HAP-1 (cell line): ENCODE data around the gene ZP4.

Experiments used
- DNase-seq, 2 experiments: peaks; one replicate each; pipeline ENCODE4 v3.0.0-alpha.2; 2016 to 2020; ENCODE audit warnings: low spot score in 2 of 2
- H3K27me3 ChIP-seq: fragments of 250-450 bp; sonication (Bioruptor Pico); 2 replicates; pipeline ENCODE4 v1.5.1; 2020; ENCODE audit warnings: low read depth, mild to moderate bottlenecking, moderate library complexity
- H3K36me3 ChIP-seq: fragments of 250-450 bp; sonication (Bioruptor Pico); replicated peaks from 2 replicates; pipeline ENCODE4 v1.5.1; 2020; ENCODE audit warnings: mild to moderate bottlenecking
- H3K4me1 ChIP-seq: fragments of 250-450 bp; sonication (Bioruptor Pico); 2 replicates; pipeline ENCODE4 v1.5.1; 2020; ENCODE audit warnings: mild to moderate bottlenecking
- H3K4me3 ChIP-seq: fragments of 250-450 bp; sonication (Bioruptor Pico); 2 replicates; pipeline ENCODE4 v1.5.1; 2020; ENCODE audit warnings: mild to moderate bottlenecking, moderate library complexity
- H3K9me3 ChIP-seq: fragments of 250-450 bp; sonication (Bioruptor Pico); 2 replicates; pipeline ENCODE4 v1.5.1; 2020; ENCODE audit warnings: mild to moderate bottlenecking, moderate library complexity
- in situ Hi-C: fragments of 300-500 bp; cut with MboI; formaldehyde crosslinking; loops from 3 replicates; pipeline ENCODE4 v1.14.3; 2020; ENCODE audit warnings: low sequenced_read_pairs, inconsistent platforms, mixed read lengths

The ZP4 gene

GRCh38 chr1:237834048-237834447, 56.7 kb downstream of the ZP4 start:
- DNase-seq, result peak in 1 of 2 experiments; percentile 46
- in situ Hi-C loops, result no loop called here

GRCh38 chr1:237832858-237833257, 57.9 kb downstream of the ZP4 start:
- in situ Hi-C loops, result no loop called here
- H3K27me3 ChIP-seq, result no peaks in the 10 kb centered on the region
- no peaks in the 10 kb centered on the region for H3K9me3 ChIP-seq
- no peaks in the 10 kb centered on the region; the same call in 1 of the 2 replicates for H3K36me3 ChIP-seq
- peaks cover 36% of the 10 kb centered on the region for H3K4me1 ChIP-seq
- H3K4me3 ChIP-seq, result no peak overlapping the region
- peak; percentile 70 to 84 for DNase-seq

More at GRCh38 chr1:237834048-237834447, 56.7 kb downstream of the ZP4 start:
- Histone ChIP-seq H3K9me3 (no peaks in the 10 kb centered on the region), H3K4me3 (no peak overlapping the region), H3K4me1 (peaks cover 36% of the 10 kb centered on the region), H3K27me3 (no peaks in the 10 kb centered on the region), H3K36me3 (no peaks in the 10 kb centered on the region; the same call in 1 of the 2 replicates)
